Upper lobe of left lung (tissue), 6 donors: ENCODE results near the gene MALRD1. TPM values are rescaled to one million over a fixed set of nuclear protein-coding genes. Genes with fewer than 3 reads are reported as not detected.

Source experiments
- ATAC-seq, 2 donors: fragments of 200-7000 bp; cut with Tn5 transposase; one replicate each; pipeline ENCODE4 v1.9.1; 2022; ENCODE audit warnings: mild to moderate bottlenecking in 2 of 2, moderate library complexity in 2 of 2; ENCODE audit not compliant: low FRiP score in 2 of 2
- DNase-seq, 2 donors: peaks; one replicate each; pipeline ENCODE4 v3.0.0-alpha.2; 2019 to 2020
- H3K27ac ChIP-seq, 4 donors: fragments of 200-600 bp; sonication (generic); one replicate each; pipeline ENCODE4 v1.5.1; 2016 to 2019
- H3K27me3 ChIP-seq, 4 donors: fragments of 200-600 bp; sonication (generic); one replicate each; pipeline ENCODE4 v1.5.1; 2017 to 2019
- H3K36me3 ChIP-seq, 4 donors: fragments of 200-600 bp; sonication (generic); one replicate each; pipeline ENCODE4 v1.5.1; 2016 to 2019
- H3K4me1 ChIP-seq, 4 donors: fragments of 200-600 bp; sonication (generic); one replicate each; pipeline ENCODE4 v1.5.1; 2018 to 2019
- H3K4me3 ChIP-seq, 4 donors: fragments of 200-600 bp; sonication (generic); one replicate each; pipeline ENCODE4 v1.5.1; 2017 to 2019; ENCODE audit warnings: mild to moderate bottlenecking in 2 of 4, moderate library complexity in 1 of 4
- H3K9me3 ChIP-seq, 4 donors: fragments of 200-600 bp; sonication (generic); one replicate each; pipeline ENCODE4 v1.5.1; 2018 to 2019
- CTCF ChIP-seq, 6 experiments: fragments of 450-650 bp in 4 of 6; fragments of 200-600 bp in 2 of 6; sonication (generic) in 2 of 6; IDR thresholded peaks; one replicate each; pipeline ENCODE4 v1.5.1; 2016 to 2019; ENCODE audit warnings: antibody characterized with exemption in 6 of 6
- EP300 ChIP-seq, 4 donors: sonication (generic); formaldehyde crosslinking; IDR thresholded peaks; one replicate each; pipeline ENCODE4 v1.5.1; 2017; ENCODE audit warnings: antibody characterized with exemption in 4 of 4, control low read depth in 2 of 4
- POLR2A ChIP-seq, 4 donors: fragments of 450-650 bp; IDR thresholded peaks; one replicate each; pipeline ENCODE4 v1.5.1; 2016 to 2017; ENCODE audit warnings: antibody characterized with exemption in 4 of 4, mild to moderate bottlenecking in 2 of 4
- POLR2AphosphoS5 ChIP-seq, 2 donors: sonication (generic); formaldehyde crosslinking; IDR thresholded peaks; one replicate each; pipeline ENCODE4 v1.5.1; 2017; ENCODE audit warnings: antibody characterized with exemption in 2 of 2
- WGBS, 2 donors: methylation state at CpG; one replicate each; pipeline ENCODE4 v1.1.5; 2017 to 2018; 5-methylcytosine and 5-hydroxymethylcytosine counted together
- total RNA-seq, 6 donors: library from RNA; depleted of rRNA in 4 of 6; stranded (reverse); fragments of >200 nt in 4 of 6; gene quantifications; one replicate each; pipeline versions ENCODE4 v1.1.0 to v1.2.1, GENCODE V29; 2016 to 2021
- donor health status: DM: no; HTN: no; CAD: no; lungs with moderate emphysema.
- donor health status: DM: no; HTN: yes; CAD: no; lungs with severe emphysema.

MALRD1 gene
- total RNA-seq, 6 donors from 2014 or later, result 2.7 to 21.0 (median 7.5) TPM

GRCh38 chr10:19640566-19641263 lies 592.1 kb downstream of the MALRD1 start:
- DNase-seq, result no peak
- no peaks in the 10 kb centered on the region for H3K36me3 ChIP-seq
- no peak for TF ChIP-seq POLR2AphosphoS5 (IDR thresholded peaks at IDR 0.05)
- no peak for TF ChIP-seq CTCF (IDR thresholded peaks at IDR 0.05)
- no peak for TF ChIP-seq EP300 (IDR thresholded peaks at IDR 0.05)
- no peak for TF ChIP-seq POLR2A (IDR thresholded peaks at IDR 0.05)
- H3K27ac ChIP-seq, result no peak overlapping the region
- no peak for ATAC-seq
- H3K9me3 ChIP-seq, result no peaks in the 10 kb centered on the region
- WGBS, 2 donors, result 79 to 82% methylated on average over 3 of the region's 3 CpGs
- H3K4me1 ChIP-seq, result peaks cover 0 to 11% (median 4%) of the 10 kb centered on the region in 4 donors
- no peak overlapping the region for H3K4me3 ChIP-seq
- no peaks in the 10 kb centered on the region for H3K27me3 ChIP-seq

- Histone ChIP-seq H3K9me3 (no peaks in the 10 kb centered on the region), H3K27me3 (no peaks in the 10 kb centered on the region), H3K36me3 (no peaks in the 10 kb centered on the region), H3K4me3 (no peak overlapping the region), H3K4me1 (no peaks in the 10 kb centered on the region), H3K27ac (no peak overlapping the region)
- TF ChIP-seq POLR2AphosphoS5 (IDR thresholded peaks at IDR 0.05) (peak in 1 of 2 donors; percentile 22), CTCF (IDR thresholded peaks at IDR 0.05) (no peak)
- no peak for DNase-seq
- ATAC-seq, result peak in 1 of 2 donors; percentile 83
- WGBS, 2 donors, result 59 to 81% methylated on average over 1 of the region's 1 CpG
These were observed 602.9 kb downstream of the MALRD1 start for GRCh38 chr10:19651549-19651948.

GRCh38 chr10:19652750-19653149 lies 604.1 kb downstream of the MALRD1 start:
- H3K27ac ChIP-seq, result no peak overlapping the region
- H3K4me3 ChIP-seq, result no peak overlapping the region
- DNase-seq (no peak), ATAC-seq (no peak)
- H3K27me3 ChIP-seq, result no peaks in the 10 kb centered on the region
- H3K36me3 ChIP-seq, result no peaks in the 10 kb centered on the region
- no peaks in the 10 kb centered on the region for H3K9me3 ChIP-seq
- WGBS, 2 donors, result 67 to 73% methylated on average over 1 of the region's 1 CpG
- TF ChIP-seq EP300 (IDR thresholded peaks at IDR 0.05), result no peak
- no peak for TF ChIP-seq POLR2AphosphoS5 (IDR thresholded peaks at IDR 0.05)
- no peak for TF ChIP-seq CTCF (IDR thresholded peaks at IDR 0.05)
- no peak for TF ChIP-seq POLR2A (IDR thresholded peaks at IDR 0.05)
- H3K4me1 ChIP-seq, result no peaks in the 10 kb centered on the region

- no peak for ATAC-seq
- 64 to 83% methylated on average over 2 of the region's 2 CpGs for WGBS, 2 donors
These were observed 605.3 kb downstream of the MALRD1 start for GRCh38 chr10:19653931-19654330.

More at GRCh38 chr10:19653931-19654330, 605.3 kb downstream of the MALRD1 start:
- H3K9me3 ChIP-seq, result no peaks in the 10 kb centered on the region
- no peak overlapping the region for H3K27ac ChIP-seq
- DNase-seq, result no peak
- no peaks in the 10 kb centered on the region for H3K4me1 ChIP-seq
- H3K36me3 ChIP-seq, result no peaks in the 10 kb centered on the region
- no peak overlapping the region for H3K4me3 ChIP-seq
- TF ChIP-seq POLR2AphosphoS5 (IDR thresholded peaks at IDR 0.05) (no peak), POLR2A (IDR thresholded peaks at IDR 0.05) (no peak), CTCF (IDR thresholded peaks at IDR 0.05) (no peak), EP300 (IDR thresholded peaks at IDR 0.05) (no peak)
- H3K27me3 ChIP-seq, result no peaks in the 10 kb centered on the region
